IMR-90 (cell line): Measurements from ENCODE around the gene ASIC2.

ENCODE experiments used
- BHLHE40 ChIP-seq: fragments of 150-350 bp; IDR thresholded peaks from 2 replicates; pipeline ENCODE4 v1.6.1; 2016; ENCODE audit warnings: mild to moderate bottlenecking, low read depth, low read length
- CEBPB ChIP-seq: IDR thresholded peaks from 2 replicates; pipeline ENCODE4 v1.6.1; 2012; ENCODE audit warnings: low read depth, low read length, improper control_type of control experiment
- MAZ ChIP-seq: IDR thresholded peaks from 2 replicates; pipeline ENCODE4 v1.6.1; 2012; ENCODE audit warnings: low read depth, mild to moderate bottlenecking, low read length, improper control_type of control experiment, moderate library complexity, borderline replicate concordance
- MXI1 ChIP-seq: IDR thresholded peaks from 2 replicates; pipeline ENCODE4 v1.6.1; 2012; ENCODE audit warnings: low read depth, mild to moderate bottlenecking, low read length, moderate library complexity, borderline replicate concordance
- NFE2L2 ChIP-seq: fragments of 150-350 bp; IDR thresholded peaks from 2 replicates; pipeline ENCODE4 v1.6.1; 2016; ENCODE audit warnings: low read depth, mild to moderate bottlenecking, low read length
- POLR2A ChIP-seq: IDR thresholded peaks from 2 replicates; pipeline ENCODE4 v1.6.1; 2012; ENCODE audit warnings: mild to moderate bottlenecking, low read depth, low read length
- RAD21 ChIP-seq: IDR thresholded peaks from 2 replicates; pipeline ENCODE4 v1.6.1; 2012; ENCODE audit warnings: low read length, improper control_type of control experiment
- RCOR1 ChIP-seq: IDR thresholded peaks from 2 replicates; pipeline ENCODE4 v1.6.1; 2012; ENCODE audit warnings: mild to moderate bottlenecking, low read length, improper control_type of control experiment; ENCODE audit not compliant: insufficient replicate concordance
- RFX5 ChIP-seq: IDR thresholded peaks from 2 replicates; pipeline ENCODE4 v1.8.0; 2012; ENCODE audit warnings: low read depth, mild to moderate bottlenecking, low read length, moderate library complexity
- SMC3 ChIP-seq: fragments of 150-350 bp; IDR thresholded peaks from 2 replicates; pipeline ENCODE4 v1.6.1; 2016; ENCODE audit warnings: low read depth, mild to moderate bottlenecking, antibody characterized with exemption, low read length, moderate library complexity
- TF ChIP-seq, protein P1 (sequence below): conservative IDR thresholded peaks from 2 replicates; pipeline ENCODE4 v1.5.1; 2012; ENCODE audit warnings: mild to moderate bottlenecking, low read depth, low read length, improper control_type of control experiment
- TF ChIP-seq, protein P2 (sequence below): fragments of 150-350 bp; IDR thresholded peaks from 2 replicates; pipeline ENCODE4 v1.6.1; 2017; ENCODE audit warnings: mild to moderate bottlenecking, antibody characterized with exemption, low read length, low read depth

DNA sequence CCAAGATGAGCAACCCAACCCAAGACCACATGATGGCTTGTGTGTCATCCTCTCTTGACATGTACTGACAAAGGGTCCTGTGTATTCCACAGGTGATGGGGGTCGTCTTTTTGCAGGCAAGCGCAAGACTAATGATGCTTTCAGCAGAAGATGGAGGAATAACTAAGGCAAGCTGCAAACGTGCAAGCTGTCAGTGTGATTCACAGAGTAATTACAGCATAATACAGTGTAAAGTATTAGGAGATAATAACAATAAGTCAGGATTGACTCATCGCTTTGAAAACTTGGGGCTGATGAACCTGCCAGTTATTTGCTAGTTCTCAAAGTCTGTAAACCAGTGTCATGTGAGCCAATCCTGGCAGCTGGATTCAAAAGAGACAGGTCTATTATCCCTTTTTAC, 41.6 kb upstream of the ASIC2 start:
- TF ChIP-seq, protein P1, sequence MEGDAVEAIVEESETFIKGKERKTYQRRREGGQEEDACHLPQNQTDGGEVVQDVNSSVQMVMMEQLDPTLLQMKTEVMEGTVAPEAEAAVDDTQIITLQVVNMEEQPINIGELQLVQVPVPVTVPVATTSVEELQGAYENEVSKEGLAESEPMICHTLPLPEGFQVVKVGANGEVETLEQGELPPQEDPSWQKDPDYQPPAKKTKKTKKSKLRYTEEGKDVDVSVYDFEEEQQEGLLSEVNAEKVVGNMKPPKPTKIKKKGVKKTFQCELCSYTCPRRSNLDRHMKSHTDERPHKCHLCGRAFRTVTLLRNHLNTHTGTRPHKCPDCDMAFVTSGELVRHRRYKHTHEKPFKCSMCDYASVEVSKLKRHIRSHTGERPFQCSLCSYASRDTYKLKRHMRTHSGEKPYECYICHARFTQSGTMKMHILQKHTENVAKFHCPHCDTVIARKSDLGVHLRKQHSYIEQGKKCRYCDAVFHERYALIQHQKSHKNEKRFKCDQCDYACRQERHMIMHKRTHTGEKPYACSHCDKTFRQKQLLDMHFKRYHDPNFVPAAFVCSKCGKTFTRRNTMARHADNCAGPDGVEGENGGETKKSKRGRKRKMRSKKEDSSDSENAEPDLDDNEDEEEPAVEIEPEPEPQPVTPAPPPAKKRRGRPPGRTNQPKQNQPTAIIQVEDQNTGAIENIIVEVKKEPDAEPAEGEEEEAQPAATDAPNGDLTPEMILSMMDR, result no peak
- no peak for TF ChIP-seq POLR2A
- no peak for TF ChIP-seq CEBPB
- TF ChIP-seq RAD21, result no peak
- no peak for TF ChIP-seq MAZ
- TF ChIP-seq MXI1, result no peak
- TF ChIP-seq SMC3, result no peak
- TF ChIP-seq RFX5, result no peak
- no peak for TF ChIP-seq BHLHE40
- no peak for TF ChIP-seq RCOR1
- TF ChIP-seq, protein P2, sequence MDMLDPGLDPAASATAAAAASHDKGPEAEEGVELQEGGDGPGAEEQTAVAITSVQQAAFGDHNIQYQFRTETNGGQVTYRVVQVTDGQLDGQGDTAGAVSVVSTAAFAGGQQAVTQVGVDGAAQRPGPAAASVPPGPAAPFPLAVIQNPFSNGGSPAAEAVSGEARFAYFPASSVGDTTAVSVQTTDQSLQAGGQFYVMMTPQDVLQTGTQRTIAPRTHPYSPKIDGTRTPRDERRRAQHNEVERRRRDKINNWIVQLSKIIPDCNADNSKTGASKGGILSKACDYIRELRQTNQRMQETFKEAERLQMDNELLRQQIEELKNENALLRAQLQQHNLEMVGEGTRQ, result no peak
- TF ChIP-seq NFE2L2, result no peak
